PC-9 (cell line): ENCODE results near the gene AKAP6.

ENCODE experiments used
- EZH2 ChIP-seq: fragments of 200-600 bp; sonication (generic); IDR thresholded peaks from 2 replicates; pipeline ENCODE4 v1.8.0; 2017; ENCODE audit warnings: antibody characterized with exemption, low read depth
- TF ChIP-seq, protein P1 (sequence below): fragments of 200-600 bp; sonication (generic); conservative IDR thresholded peaks from 2 replicates; pipeline ENCODE4 v1.6.1; 2017; ENCODE audit warnings: mixed run types, antibody characterized with exemption, mild to moderate bottlenecking, moderate library complexity

DNA sequence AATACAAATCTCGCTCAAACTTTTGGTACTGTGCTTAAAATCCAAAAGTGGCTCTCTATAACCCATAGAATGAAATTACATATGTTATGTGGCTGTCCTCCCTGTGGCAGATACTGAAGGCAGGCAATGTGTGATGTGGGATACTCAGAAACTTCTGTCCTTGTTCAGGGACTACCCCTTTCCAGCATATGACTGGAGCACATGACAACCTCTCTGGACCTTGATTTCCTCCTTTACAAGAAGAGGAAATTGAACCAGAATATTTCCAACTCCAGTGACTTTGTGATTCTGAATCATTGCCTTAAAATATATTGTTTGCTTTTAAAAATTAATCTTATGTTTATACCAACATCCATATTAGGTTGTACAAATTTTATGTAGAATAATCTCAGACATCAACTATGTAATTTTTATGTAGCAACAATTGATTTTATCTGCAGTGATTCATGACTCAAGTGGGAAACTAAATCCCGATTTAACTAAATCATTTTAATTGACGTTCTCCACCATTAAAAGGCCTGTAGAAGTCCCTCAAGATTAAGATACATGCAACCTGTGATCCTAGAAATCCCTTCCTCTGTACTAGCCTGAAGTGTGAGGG is 162.4 kb downstream of the AKAP6 start:
- TF ChIP-seq, protein P1, sequence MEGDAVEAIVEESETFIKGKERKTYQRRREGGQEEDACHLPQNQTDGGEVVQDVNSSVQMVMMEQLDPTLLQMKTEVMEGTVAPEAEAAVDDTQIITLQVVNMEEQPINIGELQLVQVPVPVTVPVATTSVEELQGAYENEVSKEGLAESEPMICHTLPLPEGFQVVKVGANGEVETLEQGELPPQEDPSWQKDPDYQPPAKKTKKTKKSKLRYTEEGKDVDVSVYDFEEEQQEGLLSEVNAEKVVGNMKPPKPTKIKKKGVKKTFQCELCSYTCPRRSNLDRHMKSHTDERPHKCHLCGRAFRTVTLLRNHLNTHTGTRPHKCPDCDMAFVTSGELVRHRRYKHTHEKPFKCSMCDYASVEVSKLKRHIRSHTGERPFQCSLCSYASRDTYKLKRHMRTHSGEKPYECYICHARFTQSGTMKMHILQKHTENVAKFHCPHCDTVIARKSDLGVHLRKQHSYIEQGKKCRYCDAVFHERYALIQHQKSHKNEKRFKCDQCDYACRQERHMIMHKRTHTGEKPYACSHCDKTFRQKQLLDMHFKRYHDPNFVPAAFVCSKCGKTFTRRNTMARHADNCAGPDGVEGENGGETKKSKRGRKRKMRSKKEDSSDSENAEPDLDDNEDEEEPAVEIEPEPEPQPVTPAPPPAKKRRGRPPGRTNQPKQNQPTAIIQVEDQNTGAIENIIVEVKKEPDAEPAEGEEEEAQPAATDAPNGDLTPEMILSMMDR = no peak
- no peak for TF ChIP-seq EZH2
